Activated CD4-positive, alpha-beta T cell treated with anti-CD3 and anti-CD28 coated beads, Interleukin-2, amount 10 ng/mL, durations not matched to agents 24 days and 14 days (primary cell): ENCODE results near the gene SAMD14. TPM values are rescaled to one million over a fixed set of nuclear protein-coding genes. Genes with fewer than 3 reads are reported as not detected.
A peak's percentile ranks its signal among the peaks of the same experiment; 100 is the strongest.

Source experiments
- DNase-seq: peaks from one replicate; pipeline ENCODE4 v3.0.0; 2022
- H3K27ac Mint-ChIP-seq: one replicate; pipeline ENCODE4 v1.8.0; 2022; ENCODE audit warnings: mild to moderate bottlenecking, mixed read lengths
- H3K27me3 Mint-ChIP-seq: one replicate; pipeline ENCODE4 v1.8.0; 2022; ENCODE audit warnings: mixed read lengths
- H3K36me3 Mint-ChIP-seq: one replicate; pipeline ENCODE4 v1.8.0; 2022; ENCODE audit warnings: low read depth, mild to moderate bottlenecking, mixed read lengths
- H3K4me1 Mint-ChIP-seq: one replicate; pipeline ENCODE4 v1.8.0; 2021; ENCODE audit warnings: mixed read lengths
- H3K4me3 Mint-ChIP-seq: one replicate; pipeline ENCODE4 v1.8.0; 2022; ENCODE audit warnings: mild to moderate bottlenecking, moderate library complexity, mixed read lengths
- H3K9me3 Mint-ChIP-seq: one replicate; pipeline ENCODE4 v1.8.0; 2021; ENCODE audit warnings: mixed read lengths
- intact Hi-C: fragments of 100-400 bp; cut with micrococcal nuclease; formaldehyde crosslinking; loops from one replicate; pipeline ENCODE4 v1.15.1; 2023
- total RNA-seq: library from RNA; stranded (reverse); gene quantifications from 2 replicates; pipeline ENCODE4 v1.2.3, GENCODE V29; 2022

The SAMD14 gene
- total RNA-seq, 1 donor from 2014 or later = 1.0 TPM

DNA sequence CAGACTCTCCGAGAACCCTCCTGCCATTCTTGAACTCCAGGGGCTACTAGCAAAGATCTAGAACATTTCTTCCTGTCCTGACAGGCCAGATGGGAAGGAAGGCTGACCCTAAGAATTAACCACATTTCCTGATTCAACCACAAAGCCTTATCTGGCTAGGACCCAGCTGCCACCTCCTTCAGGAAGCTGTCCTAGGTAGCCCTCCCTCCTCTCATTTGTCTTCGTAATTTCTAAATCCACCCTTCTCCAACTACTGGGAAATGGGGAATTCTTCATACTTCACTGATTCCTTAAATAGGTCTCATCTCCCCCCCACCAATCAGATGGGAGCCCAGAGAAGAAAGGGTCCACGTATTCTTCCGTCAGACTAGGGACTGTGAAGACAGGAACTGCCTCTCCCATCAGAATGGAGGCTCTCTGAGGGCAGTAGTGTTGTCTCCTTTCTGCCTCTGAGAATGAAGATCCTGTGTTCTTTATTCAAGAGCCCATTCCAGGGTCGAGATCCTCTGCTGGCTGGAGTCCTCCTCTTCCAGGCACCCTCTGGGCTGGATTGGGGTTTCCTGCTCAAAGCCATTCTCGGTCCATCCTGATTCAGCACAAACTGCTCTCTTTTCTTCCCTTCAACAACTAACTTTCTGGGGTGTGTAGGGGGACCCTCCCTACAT, 2.1 kb downstream of the SAMD14 start:
- Mint-ChIP-seq H3K9me3 (no peaks in the 10 kb centered on the region), H3K4me1 (peaks cover 28% of the 10 kb centered on the region), H3K36me3 (peaks cover 19% of the 10 kb centered on the region), H3K27me3 (peaks cover 34% of the 10 kb centered on the region), H3K4me3 (no peak overlapping the region), H3K27ac (no peak overlapping the region)
- intact Hi-C loops = no loop called here
- no peak for DNase-seq

DNA sequence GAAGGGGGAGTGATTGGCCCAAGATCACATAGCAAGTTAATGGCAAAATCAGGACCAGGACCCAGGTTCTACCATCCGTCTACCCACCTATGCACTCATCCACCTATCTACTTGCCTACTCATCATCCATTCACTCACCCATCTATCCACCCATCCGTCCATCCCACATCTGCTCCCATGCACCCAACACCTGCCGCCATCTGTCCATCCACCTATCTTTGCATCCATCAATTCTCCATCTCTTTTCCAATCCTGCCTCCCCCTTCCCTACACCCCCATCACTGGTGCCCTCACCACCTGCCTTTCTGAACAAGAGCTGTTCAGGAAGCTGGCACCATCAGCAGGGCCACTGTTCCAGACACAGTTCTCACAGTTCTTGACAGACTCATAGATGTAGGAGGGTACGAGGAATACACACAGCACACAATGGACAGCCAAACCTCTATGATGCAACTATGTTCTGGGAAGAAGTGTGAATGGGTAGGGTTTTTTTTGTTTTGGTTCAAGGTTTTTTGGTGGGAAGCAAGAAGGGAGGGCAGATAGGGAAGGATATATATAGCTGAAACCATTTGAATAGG, 4.5 kb downstream of the SAMD14 start:
- intact Hi-C loops = no loop called here
- DNase-seq = no peak
- H3K4me1 Mint-ChIP-seq = peaks cover 10% of the 10 kb centered on the region
- no peaks in the 10 kb centered on the region for H3K9me3 Mint-ChIP-seq
- peaks cover 45% of the 10 kb centered on the region for H3K27me3 Mint-ChIP-seq
- no peak overlapping the region for H3K27ac Mint-ChIP-seq
- no peak overlapping the region for H3K4me3 Mint-ChIP-seq
- peaks cover 3% of the 10 kb centered on the region for H3K36me3 Mint-ChIP-seq

- Mint-ChIP-seq H3K27ac (no peak overlapping the region), H3K9me3 (no peaks in the 10 kb centered on the region), H3K4me3 (no peak overlapping the region), H3K4me1 (peaks cover 8% of the 10 kb centered on the region), H3K36me3 (peaks cover 3% of the 10 kb centered on the region), H3K27me3 (peaks cover 56% of the 10 kb centered on the region)
- intact Hi-C loops = no loop called here
- DNase-seq = no peak
Measured at GRCh38 chr17:50123649-50124349, 6.2 kb downstream of the SAMD14 start.

DNA sequence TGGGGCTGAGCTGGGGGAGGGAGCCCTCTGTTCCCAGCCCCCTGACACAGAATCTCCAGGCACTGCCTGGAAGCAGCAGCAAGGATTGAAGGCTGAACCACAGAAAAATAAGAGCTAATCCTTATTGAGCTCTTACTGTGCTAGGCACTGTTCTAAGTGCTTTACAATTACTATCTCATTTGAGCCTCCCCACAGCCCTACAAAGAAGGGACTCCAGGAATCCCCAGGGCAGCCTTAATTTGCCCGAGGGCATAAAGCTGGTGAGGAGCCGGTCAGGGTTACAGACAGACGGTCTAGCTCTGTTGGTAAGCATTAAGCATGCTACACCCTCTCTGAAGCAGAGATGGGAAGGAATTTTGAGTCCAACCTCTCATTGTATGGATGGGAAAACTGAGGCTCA, 7.0 kb downstream of the SAMD14 start:
- intact Hi-C loops = no loop called here
- DNase-seq = no peak
- no peaks in the 10 kb centered on the region for H3K9me3 Mint-ChIP-seq
- H3K27me3 Mint-ChIP-seq = peaks cover 56% of the 10 kb centered on the region
- peaks cover 4% of the 10 kb centered on the region for H3K4me1 Mint-ChIP-seq
- H3K36me3 Mint-ChIP-seq = no peaks in the 10 kb centered on the region
- no peak overlapping the region for H3K4me3 Mint-ChIP-seq
- H3K27ac Mint-ChIP-seq = no peak overlapping the region

DNA sequence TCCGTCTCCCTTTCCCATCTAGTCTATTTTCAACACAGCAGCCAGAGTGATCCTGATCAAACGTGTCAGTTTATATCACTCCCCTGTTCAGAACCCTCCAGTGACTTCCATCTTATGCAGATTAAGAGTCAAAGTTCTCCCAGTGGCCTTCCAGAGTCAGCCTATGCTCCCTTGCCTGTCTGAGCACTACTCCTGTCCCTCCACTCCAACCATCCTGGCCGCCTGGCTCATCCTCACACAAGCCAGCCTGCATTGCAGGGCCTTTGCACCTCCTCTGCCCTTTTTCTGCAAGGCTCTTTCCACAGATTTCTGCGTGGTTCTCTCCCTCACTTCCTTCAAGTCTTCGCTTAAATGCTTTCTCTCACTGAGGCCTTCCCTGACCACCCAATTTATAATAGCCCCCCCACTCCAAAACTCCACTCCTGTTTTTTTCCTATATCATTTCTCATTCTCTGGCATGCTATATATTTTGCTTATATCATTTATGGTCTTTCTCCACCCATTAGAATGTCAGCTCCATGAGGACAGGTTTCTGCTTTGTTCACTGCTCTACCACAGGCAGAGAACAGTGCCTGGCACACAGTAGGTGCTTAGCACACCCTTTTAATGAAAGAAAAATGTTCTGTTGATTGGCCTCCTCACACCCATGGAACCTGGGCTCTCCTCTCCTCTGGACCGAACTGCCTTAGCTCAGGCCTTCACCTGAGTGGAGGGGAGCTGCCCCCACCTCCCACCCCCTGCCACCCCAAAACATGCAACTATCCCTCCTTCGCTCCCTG, 9.3 kb downstream of the SAMD14 start:
- intact Hi-C loops = no loop called here
- peaks cover 61% of the 10 kb centered on the region for H3K27me3 Mint-ChIP-seq
- peaks cover 7% of the 10 kb centered on the region for H3K4me1 Mint-ChIP-seq
- H3K4me3 Mint-ChIP-seq = no peak overlapping the region
- DNase-seq = no peak
- no peak overlapping the region for H3K27ac Mint-ChIP-seq
- no peaks in the 10 kb centered on the region for H3K9me3 Mint-ChIP-seq
- no peaks in the 10 kb centered on the region for H3K36me3 Mint-ChIP-seq

- no peak overlapping the region for H3K27ac Mint-ChIP-seq
- no peak for DNase-seq
- no peak overlapping the region for H3K4me3 Mint-ChIP-seq
- no peaks in the 10 kb centered on the region for H3K9me3 Mint-ChIP-seq
- peaks cover 63% of the 10 kb centered on the region for H3K27me3 Mint-ChIP-seq
- no peaks in the 10 kb centered on the region for H3K36me3 Mint-ChIP-seq
- peaks cover 10% of the 10 kb centered on the region for H3K4me1 Mint-ChIP-seq
- intact Hi-C loops = no loop called here
Measured at GRCh38 chr17:50118828-50119218, 11.1 kb downstream of the SAMD14 start.

DNA sequence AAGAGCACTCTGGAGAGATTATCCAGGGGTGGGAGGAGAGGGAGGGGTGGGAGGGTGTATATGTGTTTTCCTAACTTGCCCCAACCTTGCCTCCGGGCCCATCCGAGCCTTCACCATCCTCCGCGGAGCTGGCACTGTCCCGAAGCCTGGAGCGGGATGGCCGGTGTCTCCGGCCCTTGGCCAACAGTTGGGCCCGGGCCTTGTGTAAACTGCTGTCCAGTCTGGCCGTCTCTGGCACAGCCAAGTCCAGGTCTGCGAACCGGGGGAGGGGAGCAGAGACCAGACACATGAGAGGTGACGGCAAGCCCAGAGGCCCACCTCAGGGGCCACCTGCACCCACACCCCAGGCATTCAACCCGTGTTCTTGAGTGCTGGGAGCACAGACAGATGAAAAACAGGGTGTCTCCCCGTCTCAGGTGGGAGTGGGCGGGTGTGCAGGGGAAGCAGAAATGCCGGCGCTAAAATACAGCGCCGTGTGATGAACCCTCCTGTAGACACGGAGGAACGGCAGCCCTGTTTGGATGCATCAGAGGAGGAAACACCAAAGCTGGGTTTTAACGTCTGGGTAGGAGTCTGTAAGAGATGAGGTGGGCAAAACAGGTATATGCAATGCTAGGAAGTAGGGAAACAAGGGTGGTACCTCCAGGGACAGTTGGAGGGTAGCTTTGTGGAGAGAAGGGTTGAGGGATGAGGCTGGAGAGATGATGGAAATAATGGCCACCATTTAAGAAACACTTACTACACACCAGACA, 11.7 kb downstream of the SAMD14 start:
- DNase-seq = no peak
- Mint-ChIP-seq H3K4me3 (no peak overlapping the region), H3K9me3 (no peaks in the 10 kb centered on the region), H3K27ac (no peak overlapping the region), H3K27me3 (peaks cover 63% of the 10 kb centered on the region), H3K36me3 (no peaks in the 10 kb centered on the region), H3K4me1 (peaks cover 10% of the 10 kb centered on the region)
- intact Hi-C loops = no loop called here

GRCh38 chr17:50117202-50118051, 12.5 kb downstream of the SAMD14 start:
- intact Hi-C loops = loop anchor here (2.0 kb wide), 1 partner anchor 23 kb away; no protein-coding TSS in a partner anchor
- Mint-ChIP-seq H3K27ac (no peak overlapping the region), H3K27me3 (peaks cover 56% of the 10 kb centered on the region), H3K36me3 (no peaks in the 10 kb centered on the region), H3K9me3 (no peaks in the 10 kb centered on the region), H3K4me3 (peak overlapping the region; percentile 65), H3K4me1 (peaks cover 10% of the 10 kb centered on the region)
- DNase-seq = peak; percentile 91

GRCh38 chr17:50115756-50116155, 14.2 kb downstream of the SAMD14 start:
- peaks cover 47% of the 10 kb centered on the region for H3K27me3 Mint-ChIP-seq

GRCh38 chr17:50114849-50115357, 15.1 kb downstream of the SAMD14 start:
- intact Hi-C loops = no loop called here
- H3K27me3 Mint-ChIP-seq = peaks cover 38% of the 10 kb centered on the region

More at GRCh38 chr17:50115756-50116155, 14.2 kb downstream of the SAMD14 start:
- Mint-ChIP-seq H3K9me3 (no peaks in the 10 kb centered on the region), H3K27ac (no peak overlapping the region), H3K4me1 (peaks cover 10% of the 10 kb centered on the region), H3K4me3 (no peak overlapping the region), H3K36me3 (no peaks in the 10 kb centered on the region)
- DNase-seq = no peak
- intact Hi-C loops = loop anchor here (2.0 kb wide), 1 partner anchor 25 kb away; no protein-coding TSS in a partner anchor

DNA sequence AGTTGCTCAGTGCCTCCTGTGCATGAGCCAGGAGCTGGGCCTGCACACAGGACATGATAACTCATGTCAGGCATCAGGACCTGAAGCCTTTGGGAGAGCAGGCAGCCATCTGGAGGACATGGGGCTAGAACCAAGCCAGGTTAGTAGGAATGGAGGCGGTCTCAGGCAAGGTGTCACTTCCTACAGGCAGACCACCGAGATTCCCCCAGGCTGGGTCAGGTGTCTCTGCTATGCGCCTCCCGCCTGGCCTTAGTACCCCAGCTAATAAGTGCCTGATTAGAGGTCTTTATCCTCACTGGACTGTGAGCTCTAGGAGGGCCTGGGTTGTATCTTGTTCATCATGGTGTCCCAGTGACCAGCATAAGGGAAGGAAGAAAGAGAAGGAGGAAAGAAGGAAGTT, 15.6 kb downstream of the SAMD14 start:
- Mint-ChIP-seq H3K27me3 (peaks cover 33% of the 10 kb centered on the region), H3K9me3 (no peaks in the 10 kb centered on the region), H3K4me3 (no peak overlapping the region), H3K36me3 (no peaks in the 10 kb centered on the region), H3K4me1 (peaks cover 10% of the 10 kb centered on the region), H3K27ac (no peak overlapping the region)
- no peak for DNase-seq
- intact Hi-C loops = no loop called here

More at GRCh38 chr17:50114849-50115357, 15.1 kb downstream of the SAMD14 start:
- Mint-ChIP-seq H3K4me1 (peaks cover 10% of the 10 kb centered on the region), H3K9me3 (no peaks in the 10 kb centered on the region), H3K27ac (no peak overlapping the region), H3K36me3 (no peaks in the 10 kb centered on the region), H3K4me3 (no peak overlapping the region)
- DNase-seq = peak; percentile 86

DNA sequence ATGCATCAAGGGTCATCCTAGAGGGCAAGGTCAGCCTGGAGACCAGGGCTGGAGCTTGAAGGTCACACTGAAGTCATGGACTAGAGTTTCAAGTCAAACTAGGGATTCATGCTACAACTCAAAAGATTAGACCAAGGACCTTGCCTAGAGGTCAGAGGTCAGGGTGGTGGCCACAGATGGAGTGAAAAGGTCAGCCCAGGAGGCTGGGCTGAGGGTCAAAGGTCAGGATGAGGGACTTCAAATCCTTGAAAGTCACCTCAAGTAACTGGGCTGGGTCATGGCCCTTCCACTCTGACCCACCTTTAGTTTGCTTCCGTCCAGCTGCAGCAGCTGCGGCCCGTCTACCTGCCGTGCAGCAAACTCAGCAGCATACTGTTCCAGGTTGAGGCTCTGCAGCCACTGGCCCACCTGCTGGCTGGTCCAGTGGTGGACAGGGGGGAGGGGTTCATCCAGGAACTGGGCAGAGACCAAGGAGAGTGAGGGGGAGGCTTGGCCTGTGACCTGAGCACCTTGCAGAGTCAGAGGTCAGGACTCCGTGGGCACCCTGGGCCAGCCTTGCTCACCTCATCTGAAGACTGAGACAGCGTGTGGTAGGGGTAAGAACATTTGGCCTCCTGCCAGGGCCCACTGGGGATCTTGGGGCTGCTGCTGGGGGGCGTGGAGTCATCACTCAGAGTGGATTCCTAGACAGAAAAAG, 16.2 kb downstream of the SAMD14 start:
- intact Hi-C loops = no loop called here
- H3K4me1 Mint-ChIP-seq = peaks cover 10% of the 10 kb centered on the region

More for the DNA sequence above, 16.2 kb downstream of the SAMD14 start:
- H3K9me3 Mint-ChIP-seq = no peaks in the 10 kb centered on the region
- no peak for DNase-seq
- no peak overlapping the region for H3K4me3 Mint-ChIP-seq
- no peak overlapping the region for H3K27ac Mint-ChIP-seq
- H3K36me3 Mint-ChIP-seq = no peaks in the 10 kb centered on the region
- H3K27me3 Mint-ChIP-seq = peaks cover 29% of the 10 kb centered on the region
